Effector memory CD4-positive, alpha-beta T cell (primary cell): ENCODE results near the gene NKX2-3.

Source experiments
- DNase-seq, 3 donors: peaks; one replicate each; pipeline ENCODE4 v3.0.0-alpha.2; 2020
- H3K27ac ChIP-seq: 2 replicates; pipeline ENCODE4 v1.7.0; 2013; ENCODE audit warnings: mild to moderate bottlenecking, low read length, moderate library complexity; ENCODE audit not compliant: insufficient read depth, poor library complexity, severe bottlenecking
- H3K27me3 ChIP-seq: replicated peaks from 2 replicates; pipeline ENCODE4 v1.7.0; 2013; ENCODE audit warnings: mild to moderate bottlenecking, low read length; ENCODE audit not compliant: insufficient read depth, control insufficient read depth, poor library complexity, severe bottlenecking
- H3K36me3 ChIP-seq: 2 replicates; pipeline ENCODE4 v1.7.0; 2013; ENCODE audit warnings: mild to moderate bottlenecking, low read length, moderate library complexity; ENCODE audit not compliant: control insufficient read depth, insufficient read depth
- H3K4me1 ChIP-seq: 2 replicates; pipeline ENCODE4 v1.7.0; 2013; ENCODE audit warnings: low read length, mild to moderate bottlenecking; ENCODE audit not compliant: control insufficient read depth, insufficient read depth, poor library complexity, severe bottlenecking
- H3K4me3 ChIP-seq: 2 replicates; pipeline ENCODE4 v1.7.0; 2013; ENCODE audit warnings: low read length, low read depth, mild to moderate bottlenecking; ENCODE audit not compliant: insufficient read depth, poor library complexity, severe bottlenecking
- H3K9me3 ChIP-seq: 2 replicates; pipeline ENCODE4 v1.7.0; 2013; ENCODE audit warnings: mild to moderate bottlenecking, low read length, moderate library complexity; ENCODE audit not compliant: control insufficient read depth

Gene NKX2-3

GRCh38 chr10:99582255-99582770, 49.6 kb downstream of the NKX2-3 start:
- Histone ChIP-seq H3K4me3 (no peak overlapping the region), H3K27me3 (no peaks in the 10 kb centered on the region), H3K4me1 (no peaks in the 10 kb centered on the region), H3K27ac (no peak overlapping the region), H3K36me3 (no peaks in the 10 kb centered on the region), H3K9me3 (no peaks in the 10 kb centered on the region)
- DNase-seq, result no peak

- DNase-seq, result no peak
- H3K27ac ChIP-seq, result no peak overlapping the region
- no peaks in the 10 kb centered on the region for H3K4me1 ChIP-seq
- H3K9me3 ChIP-seq, result no peaks in the 10 kb centered on the region
- no peaks in the 10 kb centered on the region for H3K27me3 ChIP-seq
- no peak overlapping the region for H3K4me3 ChIP-seq
- no peaks in the 10 kb centered on the region for H3K36me3 ChIP-seq
Measured at GRCh38 chr10:99583687-99584086, 50.9 kb downstream of the NKX2-3 start.
